ENCODE measurements around the gene PRKCA.

PRKCA gene

GRCh38 chr17:66480802-66481201 is 178.4 kb downstream of the PRKCA start:
- H4K8ac ChIP-seq (ENCODE audit: low read depth, low read length) = no peak overlapping the region
- H3K9me3 ChIP-seq (replicated peaks in 1 of 2; ENCODE audit: control insufficient read depth in 2 of 2, insufficient read depth in 1 of 2, low read depth in 1 of 2, low read length in 2 of 2) = no peaks in the 10 kb centered on the region
- no peak overlapping the region for H3K23ac ChIP-seq (ENCODE audit: low read depth, low read length, poor library complexity)
- no peaks in the 10 kb centered on the region for H3K4me1 ChIP-seq (ENCODE audit: control insufficient read depth in 2 of 2, insufficient read depth in 1 of 2, low read depth in 1 of 2, low read length in 2 of 2)
- no peak overlapping the region for H2BK120ac ChIP-seq (ENCODE audit: low read depth, low read length)
- no peaks in the 10 kb centered on the region for H3K36me3 ChIP-seq (replicated peaks in 1 of 2; ENCODE audit: control insufficient read depth in 2 of 2, insufficient read depth in 2 of 2, low read length in 2 of 2)
- no peaks in the 10 kb centered on the region for H3K27me3 ChIP-seq (ENCODE audit: control insufficient read depth in 3 of 3, insufficient read depth in 3 of 3, low read depth in 1 of 3, low read length in 3 of 3)
- no peak overlapping the region for H3K27ac ChIP-seq (replicated peaks; ENCODE audit: low read length)
- H3K4me3 ChIP-seq (ENCODE audit: low read length in 2 of 2) = no peak overlapping the region
- H3K4me2 ChIP-seq (ENCODE audit: insufficient read depth, low read length, poor library complexity, severe bottlenecking) = no peak overlapping the region
- H2BK5ac ChIP-seq (ENCODE audit: low read length) = no peak overlapping the region
- no peak for DNase-seq (ENCODE audit: low spot score)
- no peak overlapping the region for H2BK12ac ChIP-seq (ENCODE audit: low read length)
- H3K4ac ChIP-seq (ENCODE audit: low read length) = no peak overlapping the region
- no peak overlapping the region for H3K9ac ChIP-seq (ENCODE audit: low read depth, low read length, poor library complexity)
- no peaks in the 10 kb centered on the region for H3K79me1 ChIP-seq (ENCODE audit: low read depth, low read length)
- no peak overlapping the region for H3K14ac ChIP-seq (ENCODE audit: low read length)
- H2BK15ac ChIP-seq (ENCODE audit: low read length) = no peak overlapping the region
- H2AK5ac ChIP-seq (ENCODE audit: low read depth, low read length) = no peak overlapping the region
- H4K91ac ChIP-seq (ENCODE audit: low read depth, low read length, poor library complexity) = no peak overlapping the region
- H2AFZ ChIP-seq (ENCODE audit: low read length) = no peak overlapping the region
- no peak overlapping the region for H3K18ac ChIP-seq (ENCODE audit: low read length)
- no CpG with 5 or more reads among the region's 7 CpGs for WGBS, 2 donors (ENCODE audit: extremely low coverage in 2 of 2, insufficient read length in 2 of 2, insufficient replicate concordance in 1 of 2)

DNA sequence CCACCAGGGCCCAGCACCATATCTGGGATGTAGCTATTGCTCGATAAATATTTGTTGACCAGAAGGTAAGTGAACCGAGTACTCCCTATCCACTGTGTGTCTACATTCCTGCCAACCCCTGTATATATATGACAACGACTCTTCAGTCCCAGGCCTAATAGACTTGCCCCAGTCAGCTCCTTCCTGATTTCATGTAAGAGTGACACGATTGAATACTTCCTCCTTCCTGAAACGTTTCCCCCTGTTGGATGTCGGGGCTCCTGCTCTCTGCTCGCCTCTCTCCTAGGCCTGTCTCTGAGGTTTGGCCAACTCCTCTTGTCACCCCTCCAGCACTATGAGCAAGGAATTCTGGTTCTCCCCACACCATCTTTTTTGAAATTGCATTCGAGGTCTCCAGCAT is 178.9 kb downstream of the PRKCA start:
- no peak overlapping the region for H2BK5ac ChIP-seq (ENCODE audit: low read length)
- H3K79me1 ChIP-seq (ENCODE audit: low read depth, low read length) = no peaks in the 10 kb centered on the region
- no peak overlapping the region for H3K14ac ChIP-seq (ENCODE audit: low read length)
- H3K4me1 ChIP-seq (ENCODE audit: control insufficient read depth in 2 of 2, insufficient read depth in 1 of 2, low read depth in 1 of 2, low read length in 2 of 2) = no peaks in the 10 kb centered on the region
- no peak overlapping the region for H2AFZ ChIP-seq (ENCODE audit: low read length)
- no peak for DNase-seq (ENCODE audit: low spot score)
- no peaks in the 10 kb centered on the region for H3K36me3 ChIP-seq (replicated peaks in 1 of 2; ENCODE audit: control insufficient read depth in 2 of 2, insufficient read depth in 2 of 2, low read length in 2 of 2)
- H3K4ac ChIP-seq (ENCODE audit: low read length) = no peak overlapping the region
- no peak overlapping the region for H4K8ac ChIP-seq (ENCODE audit: low read depth, low read length)
- WGBS, 2 donors (ENCODE audit: extremely low coverage in 2 of 2, insufficient read length in 2 of 2, insufficient replicate concordance in 1 of 2) = no CpG with 5 or more reads among the region's 8 CpGs
- H3K4me3 ChIP-seq (ENCODE audit: low read length in 2 of 2) = no peak overlapping the region
- H3K27me3 ChIP-seq (ENCODE audit: control insufficient read depth in 3 of 3, insufficient read depth in 3 of 3, low read depth in 1 of 3, low read length in 3 of 3) = no peaks in the 10 kb centered on the region
- no peak overlapping the region for H3K9ac ChIP-seq (ENCODE audit: low read depth, low read length, poor library complexity)
- H2BK12ac ChIP-seq (ENCODE audit: low read length) = no peak overlapping the region
- no peak overlapping the region for H3K27ac ChIP-seq (replicated peaks; ENCODE audit: low read length)
- no peak overlapping the region for H4K91ac ChIP-seq (ENCODE audit: low read depth, low read length, poor library complexity)
- no peak overlapping the region for H3K23ac ChIP-seq (ENCODE audit: low read depth, low read length, poor library complexity)
- no peak overlapping the region for H2AK5ac ChIP-seq (ENCODE audit: low read depth, low read length)
- H3K18ac ChIP-seq (ENCODE audit: low read length) = no peak overlapping the region
- H2BK120ac ChIP-seq (ENCODE audit: low read depth, low read length) = no peak overlapping the region
- no peak overlapping the region for H2BK15ac ChIP-seq (ENCODE audit: low read length)
- H3K4me2 ChIP-seq (ENCODE audit: insufficient read depth, low read length, poor library complexity, severe bottlenecking) = no peak overlapping the region
- no peaks in the 10 kb centered on the region for H3K9me3 ChIP-seq (replicated peaks in 1 of 2; ENCODE audit: control insufficient read depth in 2 of 2, insufficient read depth in 1 of 2, low read depth in 1 of 2, low read length in 2 of 2)

- no peak overlapping the region for H3K4ac ChIP-seq (ENCODE audit: low read length)
- H3K79me1 ChIP-seq (ENCODE audit: low read depth, low read length) = no peaks in the 10 kb centered on the region
- H3K4me1 ChIP-seq (ENCODE audit: control insufficient read depth in 2 of 2, insufficient read depth in 1 of 2, low read depth in 1 of 2, low read length in 2 of 2) = no peaks in the 10 kb centered on the region
- H3K14ac ChIP-seq (ENCODE audit: low read length) = no peak overlapping the region
- no peak overlapping the region for H3K18ac ChIP-seq (ENCODE audit: low read length)
- H3K36me3 ChIP-seq (replicated peaks in 1 of 2; ENCODE audit: control insufficient read depth in 2 of 2, insufficient read depth in 2 of 2, low read length in 2 of 2) = no peaks in the 10 kb centered on the region
- no peaks in the 10 kb centered on the region for H3K9me3 ChIP-seq (replicated peaks in 1 of 2; ENCODE audit: control insufficient read depth in 2 of 2, insufficient read depth in 1 of 2, low read depth in 1 of 2, low read length in 2 of 2)
- H3K27ac ChIP-seq (replicated peaks; ENCODE audit: low read length) = no peak overlapping the region
- no peak overlapping the region for H3K4me2 ChIP-seq (ENCODE audit: insufficient read depth, low read length, poor library complexity, severe bottlenecking)
- no peak overlapping the region for H3K23ac ChIP-seq (ENCODE audit: low read depth, low read length, poor library complexity)
- no peak overlapping the region for H3K4me3 ChIP-seq (ENCODE audit: low read length in 2 of 2)
- no peak for DNase-seq (ENCODE audit: low spot score)
- no peak overlapping the region for H2BK5ac ChIP-seq (ENCODE audit: low read length)
- H2BK120ac ChIP-seq (ENCODE audit: low read depth, low read length) = no peak overlapping the region
- no peak overlapping the region for H2AK5ac ChIP-seq (ENCODE audit: low read depth, low read length)
- no CpG with 5 or more reads among the region's 8 CpGs for WGBS, 2 donors (ENCODE audit: extremely low coverage in 2 of 2, insufficient read length in 2 of 2, insufficient replicate concordance in 1 of 2)
- no peak overlapping the region for H4K91ac ChIP-seq (ENCODE audit: low read depth, low read length, poor library complexity)
- no peak overlapping the region for H2AFZ ChIP-seq (ENCODE audit: low read length)
- H3K27me3 ChIP-seq (ENCODE audit: control insufficient read depth in 3 of 3, insufficient read depth in 3 of 3, low read depth in 1 of 3, low read length in 3 of 3) = no peaks in the 10 kb centered on the region
- no peak overlapping the region for H2BK15ac ChIP-seq (ENCODE audit: low read length)
- H4K8ac ChIP-seq (ENCODE audit: low read depth, low read length) = no peak overlapping the region
- H3K9ac ChIP-seq (ENCODE audit: low read depth, low read length, poor library complexity) = no peak overlapping the region
- no peak overlapping the region for H2BK12ac ChIP-seq (ENCODE audit: low read length)
Observed at GRCh38 chr17:66483906-66484305, 181.5 kb downstream of the PRKCA start.

- H3K4ac ChIP-seq (ENCODE audit: low read length) = no peak overlapping the region
- H3K4me1 ChIP-seq (ENCODE audit: control insufficient read depth in 2 of 2, insufficient read depth in 1 of 2, low read depth in 1 of 2, low read length in 2 of 2) = no peaks in the 10 kb centered on the region
- no peak overlapping the region for H4K8ac ChIP-seq (ENCODE audit: low read depth, low read length)
- no peak overlapping the region for H2AK5ac ChIP-seq (ENCODE audit: low read depth, low read length)
- no peaks in the 10 kb centered on the region for H3K27me3 ChIP-seq (ENCODE audit: control insufficient read depth in 3 of 3, insufficient read depth in 3 of 3, low read depth in 1 of 3, low read length in 3 of 3)
- H3K4me3 ChIP-seq (ENCODE audit: low read length in 2 of 2) = no peak overlapping the region
- no peak for DNase-seq (ENCODE audit: low spot score)
- no peaks in the 10 kb centered on the region for H3K36me3 ChIP-seq (replicated peaks in 1 of 2; ENCODE audit: control insufficient read depth in 2 of 2, insufficient read depth in 2 of 2, low read length in 2 of 2)
- H4K91ac ChIP-seq (ENCODE audit: low read depth, low read length, poor library complexity) = no peak overlapping the region
- H3K4me2 ChIP-seq (ENCODE audit: insufficient read depth, low read length, poor library complexity, severe bottlenecking) = no peak overlapping the region
- H3K79me1 ChIP-seq (ENCODE audit: low read depth, low read length) = no peaks in the 10 kb centered on the region
- H2BK120ac ChIP-seq (ENCODE audit: low read depth, low read length) = no peak overlapping the region
- H2BK15ac ChIP-seq (ENCODE audit: low read length) = no peak overlapping the region
- H3K9me3 ChIP-seq (replicated peaks in 1 of 2; ENCODE audit: control insufficient read depth in 2 of 2, insufficient read depth in 1 of 2, low read depth in 1 of 2, low read length in 2 of 2) = no peaks in the 10 kb centered on the region
- H2AFZ ChIP-seq (ENCODE audit: low read length) = no peak overlapping the region
- no peak overlapping the region for H3K9ac ChIP-seq (ENCODE audit: low read depth, low read length, poor library complexity)
- no peak overlapping the region for H2BK12ac ChIP-seq (ENCODE audit: low read length)
- no peak overlapping the region for H3K18ac ChIP-seq (ENCODE audit: low read length)
- H3K27ac ChIP-seq (replicated peaks; ENCODE audit: low read length) = no peak overlapping the region
- H2BK5ac ChIP-seq (ENCODE audit: low read length) = no peak overlapping the region
- no peak overlapping the region for H3K14ac ChIP-seq (ENCODE audit: low read length)
- WGBS, 2 donors (ENCODE audit: extremely low coverage in 2 of 2, insufficient read length in 2 of 2, insufficient replicate concordance in 1 of 2) = no CpG with 5 or more reads among the region's 9 CpGs
- H3K23ac ChIP-seq (ENCODE audit: low read depth, low read length, poor library complexity) = no peak overlapping the region
Observed at GRCh38 chr17:66485309-66485947, 183.0 kb downstream of the PRKCA start.

Data from neuronal stem cell (in vitro differentiated cells).